GM12878 (cell line): Measurements from ENCODE around the gene MYO6.

ENCODE experiments used
- EP300 ChIP-seq, 2 experiments: fragments of 150-350 bp in 1 of 2; IDR thresholded peaks; 2 replicates each; pipeline ENCODE4 v1.6.1; 2011 to 2012; ENCODE audit warnings: low read depth in 2 of 2, low read length in 2 of 2, borderline replicate concordance in 1 of 2, improper control_type of control experiment in 1 of 2, inconsistent platforms in 1 of 2; ENCODE audit not compliant: control insufficient read depth in 1 of 2
- JUNB ChIP-seq: IDR thresholded peaks from 2 replicates; pipeline ENCODE4 v1.6.1; 2016; ENCODE audit warnings: antibody characterized with exemption, mild to moderate bottlenecking
- JUND ChIP-seq: IDR thresholded peaks from 2 replicates; pipeline ENCODE4 v1.6.1; 2012; ENCODE audit warnings: low read depth, mild to moderate bottlenecking, low read length, improper control_type of control experiment, moderate library complexity
- MTA3 ChIP-seq: IDR thresholded peaks from 2 replicates; pipeline ENCODE4 v1.6.1; 2012; ENCODE audit warnings: low read length, inconsistent platforms, borderline replicate concordance
- RAD21 ChIP-seq: IDR thresholded peaks from 2 replicates; pipeline ENCODE4 v1.6.1; 2011; ENCODE audit warnings: mild to moderate bottlenecking, low read depth, low read length, moderate library complexity; ENCODE audit not compliant: insufficient read depth
- RCOR1 ChIP-seq: conservative IDR thresholded peaks from 2 replicates; pipeline ENCODE4 v1.6.1; 2012; ENCODE audit warnings: low read depth, low read length, improper control_type of control experiment
- SIX5 ChIP-seq: IDR thresholded peaks from 2 replicates; pipeline ENCODE4 v1.6.1; 2011; ENCODE audit warnings: mild to moderate bottlenecking, low read depth, low read length, moderate library complexity; ENCODE audit not compliant: severe bottlenecking
- ZBTB33 ChIP-seq: fragments of 450-650 bp; IDR thresholded peaks from 2 replicates; pipeline ENCODE4 v1.6.1; 2017; ENCODE audit warnings: mild to moderate bottlenecking
- TF ChIP-seq, protein P1 (sequence below): IDR thresholded peaks from 2 replicates; pipeline ENCODE4 v1.6.1; 2011; ENCODE audit warnings: low read depth, low read length, improper control_type of control experiment, borderline replicate concordance
- TF ChIP-seq, protein P2 (sequence below): fragments of 150-350 bp; IDR thresholded peaks from 2 replicates; pipeline ENCODE4 v1.6.1; 2014; ENCODE audit warnings: mild to moderate bottlenecking, low read depth, low read length

- TF ChIP-seq MTA3 (no peak), ZBTB33 (no peak), RAD21 (peak; percentile 84), EP300 (IDR thresholded peaks at IDR 0.05; ENCODE audit: borderline replicate concordance in 1 of 2, control insufficient read depth in 1 of 2, low read depth in 2 of 2, low read length in 2 of 2) (no peak), SIX5 (no peak), JUND (no peak), RCOR1 (no peak), JUNB (no peak)
- TF ChIP-seq, protein P1, sequence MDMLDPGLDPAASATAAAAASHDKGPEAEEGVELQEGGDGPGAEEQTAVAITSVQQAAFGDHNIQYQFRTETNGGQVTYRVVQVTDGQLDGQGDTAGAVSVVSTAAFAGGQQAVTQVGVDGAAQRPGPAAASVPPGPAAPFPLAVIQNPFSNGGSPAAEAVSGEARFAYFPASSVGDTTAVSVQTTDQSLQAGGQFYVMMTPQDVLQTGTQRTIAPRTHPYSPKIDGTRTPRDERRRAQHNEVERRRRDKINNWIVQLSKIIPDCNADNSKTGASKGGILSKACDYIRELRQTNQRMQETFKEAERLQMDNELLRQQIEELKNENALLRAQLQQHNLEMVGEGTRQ, result no peak
- TF ChIP-seq, protein P2, sequence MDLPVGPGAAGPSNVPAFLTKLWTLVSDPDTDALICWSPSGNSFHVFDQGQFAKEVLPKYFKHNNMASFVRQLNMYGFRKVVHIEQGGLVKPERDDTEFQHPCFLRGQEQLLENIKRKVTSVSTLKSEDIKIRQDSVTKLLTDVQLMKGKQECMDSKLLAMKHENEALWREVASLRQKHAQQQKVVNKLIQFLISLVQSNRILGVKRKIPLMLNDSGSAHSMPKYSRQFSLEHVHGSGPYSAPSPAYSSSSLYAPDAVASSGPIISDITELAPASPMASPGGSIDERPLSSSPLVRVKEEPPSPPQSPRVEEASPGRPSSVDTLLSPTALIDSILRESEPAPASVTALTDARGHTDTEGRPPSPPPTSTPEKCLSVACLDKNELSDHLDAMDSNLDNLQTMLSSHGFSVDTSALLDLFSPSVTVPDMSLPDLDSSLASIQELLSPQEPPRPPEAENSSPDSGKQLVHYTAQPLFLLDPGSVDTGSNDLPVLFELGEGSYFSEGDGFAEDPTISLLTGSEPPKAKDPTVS, result no peak
Observed at GRCh38 chr6:75934643-75935472, 185.8 kb downstream of the MYO6 start.
